Loucy (cell line): Measurements from ENCODE around the gene PLCL1.

Experiments
- H2AFZ ChIP-seq: fragments of 200-600 bp; sonication (generic); 2 replicates; pipeline ENCODE4 v1.6.0; 2016; ENCODE audit warnings: antibody characterized with exemption, mild to moderate bottlenecking, low read length, moderate library complexity
- H3F3A ChIP-seq: fragments of 200-600 bp; 2 replicates; pipeline ENCODE4 v1.6.0; 2016; ENCODE audit warnings: antibody characterized with exemption, low read depth, mild to moderate bottlenecking
- H3K27me3 ChIP-seq: fragments of 200-600 bp; sonication (generic); 2 replicates; pipeline ENCODE4 v1.6.1; 2014; ENCODE audit warnings: low read length, mild to moderate bottlenecking; ENCODE audit not compliant: insufficient read depth, poor library complexity, severe bottlenecking
- H3K36me3 ChIP-seq: fragments of 200-600 bp; sonication (generic); 2 replicates; pipeline ENCODE4 v1.6.1; 2016; ENCODE audit warnings: low read length; ENCODE audit not compliant: insufficient read depth
- H3K4me1 ChIP-seq: fragments of 200-600 bp; sonication (generic); 2 replicates; pipeline ENCODE4 v1.5.1; 2014; ENCODE audit warnings: low read length, mild to moderate bottlenecking; ENCODE audit not compliant: insufficient read depth, poor library complexity, severe bottlenecking
- H3K4me2 ChIP-seq: fragments of 200-600 bp; sonication (generic); 2 replicates; pipeline ENCODE4 v1.6.0; 2014; ENCODE audit warnings: antibody characterized with exemption, low read length, low read depth, mild to moderate bottlenecking; ENCODE audit not compliant: poor library complexity, severe bottlenecking
- H3K4me3 ChIP-seq: fragments of 200-600 bp; sonication (generic); 2 replicates; pipeline ENCODE4 v1.5.1; 2014; ENCODE audit warnings: low read length, mild to moderate bottlenecking, mixed read lengths; ENCODE audit not compliant: poor library complexity, severe bottlenecking
- H3K79me2 ChIP-seq: fragments of 200-600 bp; sonication (generic); 2 replicates; pipeline ENCODE4 v1.6.1; 2014; ENCODE audit warnings: low read length; ENCODE audit not compliant: insufficient read depth
- H3K9ac ChIP-seq: fragments of 200-600 bp; sonication (generic); 2 replicates; pipeline ENCODE4 v1.6.0; 2014; ENCODE audit warnings: mild to moderate bottlenecking, low read depth, low read length, moderate library complexity; ENCODE audit not compliant: poor library complexity, severe bottlenecking
- H3K9me2 ChIP-seq: fragments of 200-600 bp; sonication (generic); replicated peaks from 2 replicates; pipeline ENCODE4 v1.6.1; 2016; ENCODE audit warnings: low read depth, low read length, mixed read lengths
- H3K9me3 ChIP-seq: fragments of 200-600 bp; sonication (generic); 2 replicates; pipeline ENCODE4 v1.6.1; 2014; ENCODE audit warnings: mild to moderate bottlenecking, antibody characterized with exemption, low read length, low read depth; ENCODE audit not compliant: insufficient read depth
- H4K20me1 ChIP-seq: fragments of 200-600 bp; sonication (generic); 2 replicates; pipeline ENCODE4 v1.6.0; 2014; ENCODE audit warnings: antibody characterized with exemption, low read length, mild to moderate bottlenecking; ENCODE audit not compliant: insufficient read depth, poor library complexity, severe bottlenecking
- CTCF ChIP-seq: fragments of 200-600 bp; sonication (generic); conservative IDR thresholded peaks from 2 replicates; pipeline ENCODE4 v1.5.1; 2014; ENCODE audit warnings: mild to moderate bottlenecking, antibody characterized with exemption, low read length
- EZH2phosphoT487 ChIP-seq: fragments of 200-600 bp; IDR thresholded peaks from 2 replicates; pipeline ENCODE4 v1.6.1; 2018; ENCODE audit warnings: antibody characterized with exemption, mild to moderate bottlenecking, moderate library complexity, borderline replicate concordance

PLCL1 gene

GRCh38 chr2:197920592-197921201, 116.3 kb downstream of the PLCL1 start:
- TF ChIP-seq EZH2phosphoT487 (no peak), CTCF (no peak)
- Histone ChIP-seq H2AFZ (no peak overlapping the region), H3K27me3 (peaks cover 15% of the 10 kb centered on the region), H4K20me1 (no peaks in the 10 kb centered on the region), H3K4me3 (no peak overlapping the region), H3K4me2 (no peak overlapping the region), H3K36me3 (no peaks in the 10 kb centered on the region), H3K9me2 (no peaks in the 10 kb centered on the region), H3F3A (no peaks in the 10 kb centered on the region), H3K79me2 (no peaks in the 10 kb centered on the region), H3K4me1 (no peaks in the 10 kb centered on the region), H3K9ac (no peak overlapping the region), H3K9me3 (no peaks in the 10 kb centered on the region)

- Histone ChIP-seq H3K9me3 (no peaks in the 10 kb centered on the region), H3K36me3 (no peaks in the 10 kb centered on the region), H3K4me1 (no peaks in the 10 kb centered on the region), H3K4me3 (no peak overlapping the region), H2AFZ (no peak overlapping the region), H3F3A (no peaks in the 10 kb centered on the region), H3K9ac (no peak overlapping the region), H4K20me1 (no peaks in the 10 kb centered on the region), H3K27me3 (no peaks in the 10 kb centered on the region), H3K9me2 (no peaks in the 10 kb centered on the region), H3K79me2 (no peaks in the 10 kb centered on the region), H3K4me2 (no peak overlapping the region)
- TF ChIP-seq CTCF (no peak), EZH2phosphoT487 (no peak)
Observed at GRCh38 chr2:197924483-197924882, 120.1 kb downstream of the PLCL1 start.

- TF ChIP-seq CTCF (no peak), EZH2phosphoT487 (no peak)
- no peak overlapping the region for H3K4me3 ChIP-seq
- no peaks in the 10 kb centered on the region for H3K9me3 ChIP-seq
- H3K9me2 ChIP-seq: no peaks in the 10 kb centered on the region
- H3F3A ChIP-seq: no peaks in the 10 kb centered on the region
- H2AFZ ChIP-seq: no peak overlapping the region
- no peaks in the 10 kb centered on the region for H3K79me2 ChIP-seq
- H3K36me3 ChIP-seq: no peaks in the 10 kb centered on the region
- H3K27me3 ChIP-seq: no peaks in the 10 kb centered on the region
- H3K4me2 ChIP-seq: no peak overlapping the region
- no peaks in the 10 kb centered on the region for H3K4me1 ChIP-seq
- no peaks in the 10 kb centered on the region for H4K20me1 ChIP-seq
- H3K9ac ChIP-seq: no peak overlapping the region
Observed at GRCh38 chr2:197925204-197925603, 120.8 kb downstream of the PLCL1 start.
